GM12891 (cell line): ENCODE results near the gene CARD19.

Experiments
- POLR2A ChIP-seq: IDR thresholded peaks from 2 replicates; pipeline ENCODE4 v1.6.1; 2011; ENCODE audit warnings: low read depth, low read length, control low read depth
- POLR2AphosphoS5 ChIP-seq: IDR thresholded peaks from 2 replicates; pipeline ENCODE4 v1.6.1; 2011; ENCODE audit warnings: low read depth, low read length, control low read depth

GRCh38 chr9:93115486-93116071, 19.6 kb downstream of the CARD19 start:
- TF ChIP-seq POLR2AphosphoS5 (no peak), POLR2A (no peak)
